ENCODE measurements around the gene ALPK3. TPM values are rescaled to one million over a fixed set of nuclear protein-coding genes. Genes with fewer than 3 reads are reported as not detected.

Gene ALPK3
- polyA plus RNA-seq, 1 donor from 2014 or later, result not detected

DNA sequence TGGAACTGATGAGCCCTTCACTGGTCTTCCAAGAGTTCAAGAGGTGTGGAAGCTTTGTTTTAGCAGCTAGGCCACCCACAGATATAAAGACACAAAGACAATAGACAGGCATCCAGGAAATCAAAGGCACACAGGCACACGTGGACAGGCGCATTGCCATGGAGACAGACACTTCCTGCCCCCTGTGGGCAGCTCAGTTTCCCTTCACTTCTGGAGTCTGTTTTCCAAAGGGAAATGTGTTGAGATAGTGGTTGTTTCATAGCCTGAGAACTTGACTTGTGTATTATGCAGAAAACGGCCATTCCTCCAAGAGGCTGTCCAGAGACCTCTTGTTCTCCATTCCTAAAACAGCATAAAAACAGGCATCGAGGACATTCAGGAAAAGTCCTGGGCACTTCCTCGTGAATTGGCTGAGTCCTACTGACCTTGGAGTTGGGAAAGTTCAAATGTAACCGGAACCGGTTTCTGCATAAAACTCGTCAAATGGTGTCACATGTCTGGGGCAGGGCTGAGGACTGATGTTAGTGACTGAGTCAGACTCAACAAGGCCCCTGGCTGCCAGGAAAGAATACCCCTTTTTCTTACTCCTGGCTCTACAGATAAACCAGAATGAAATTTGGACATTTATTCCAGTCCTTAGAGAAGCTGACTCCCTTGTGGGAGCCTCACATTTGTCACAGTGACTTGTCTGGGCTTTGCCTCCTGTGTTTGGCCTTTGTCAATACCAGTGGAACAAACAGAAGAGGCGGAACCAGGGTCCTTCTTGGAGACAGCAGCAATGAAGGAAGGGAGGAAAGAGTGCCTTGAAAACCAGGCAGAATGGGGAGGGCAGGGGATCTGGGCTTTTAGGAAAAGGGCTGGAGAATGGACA is 1.3 kb downstream of the ALPK3 start:
- H3K4me3 ChIP-seq (ENCODE audit: low read length), result no peak overlapping the region
- H4K20me1 ChIP-seq (ENCODE audit: insufficient read depth), result no peaks in the 10 kb centered on the region
- no peak overlapping the region for H3K9ac ChIP-seq (ENCODE audit: low read length)
- TF ChIP-seq, protein P1, sequence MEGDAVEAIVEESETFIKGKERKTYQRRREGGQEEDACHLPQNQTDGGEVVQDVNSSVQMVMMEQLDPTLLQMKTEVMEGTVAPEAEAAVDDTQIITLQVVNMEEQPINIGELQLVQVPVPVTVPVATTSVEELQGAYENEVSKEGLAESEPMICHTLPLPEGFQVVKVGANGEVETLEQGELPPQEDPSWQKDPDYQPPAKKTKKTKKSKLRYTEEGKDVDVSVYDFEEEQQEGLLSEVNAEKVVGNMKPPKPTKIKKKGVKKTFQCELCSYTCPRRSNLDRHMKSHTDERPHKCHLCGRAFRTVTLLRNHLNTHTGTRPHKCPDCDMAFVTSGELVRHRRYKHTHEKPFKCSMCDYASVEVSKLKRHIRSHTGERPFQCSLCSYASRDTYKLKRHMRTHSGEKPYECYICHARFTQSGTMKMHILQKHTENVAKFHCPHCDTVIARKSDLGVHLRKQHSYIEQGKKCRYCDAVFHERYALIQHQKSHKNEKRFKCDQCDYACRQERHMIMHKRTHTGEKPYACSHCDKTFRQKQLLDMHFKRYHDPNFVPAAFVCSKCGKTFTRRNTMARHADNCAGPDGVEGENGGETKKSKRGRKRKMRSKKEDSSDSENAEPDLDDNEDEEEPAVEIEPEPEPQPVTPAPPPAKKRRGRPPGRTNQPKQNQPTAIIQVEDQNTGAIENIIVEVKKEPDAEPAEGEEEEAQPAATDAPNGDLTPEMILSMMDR (IDR thresholded peaks at IDR 0.05; ENCODE audit: poor library complexity, severe bottlenecking), result no peak
- TF ChIP-seq SMC3 (conservative IDR thresholded peaks at IDR 0.05; ENCODE audit: poor library complexity), result no peak
- TF ChIP-seq, protein P2, sequence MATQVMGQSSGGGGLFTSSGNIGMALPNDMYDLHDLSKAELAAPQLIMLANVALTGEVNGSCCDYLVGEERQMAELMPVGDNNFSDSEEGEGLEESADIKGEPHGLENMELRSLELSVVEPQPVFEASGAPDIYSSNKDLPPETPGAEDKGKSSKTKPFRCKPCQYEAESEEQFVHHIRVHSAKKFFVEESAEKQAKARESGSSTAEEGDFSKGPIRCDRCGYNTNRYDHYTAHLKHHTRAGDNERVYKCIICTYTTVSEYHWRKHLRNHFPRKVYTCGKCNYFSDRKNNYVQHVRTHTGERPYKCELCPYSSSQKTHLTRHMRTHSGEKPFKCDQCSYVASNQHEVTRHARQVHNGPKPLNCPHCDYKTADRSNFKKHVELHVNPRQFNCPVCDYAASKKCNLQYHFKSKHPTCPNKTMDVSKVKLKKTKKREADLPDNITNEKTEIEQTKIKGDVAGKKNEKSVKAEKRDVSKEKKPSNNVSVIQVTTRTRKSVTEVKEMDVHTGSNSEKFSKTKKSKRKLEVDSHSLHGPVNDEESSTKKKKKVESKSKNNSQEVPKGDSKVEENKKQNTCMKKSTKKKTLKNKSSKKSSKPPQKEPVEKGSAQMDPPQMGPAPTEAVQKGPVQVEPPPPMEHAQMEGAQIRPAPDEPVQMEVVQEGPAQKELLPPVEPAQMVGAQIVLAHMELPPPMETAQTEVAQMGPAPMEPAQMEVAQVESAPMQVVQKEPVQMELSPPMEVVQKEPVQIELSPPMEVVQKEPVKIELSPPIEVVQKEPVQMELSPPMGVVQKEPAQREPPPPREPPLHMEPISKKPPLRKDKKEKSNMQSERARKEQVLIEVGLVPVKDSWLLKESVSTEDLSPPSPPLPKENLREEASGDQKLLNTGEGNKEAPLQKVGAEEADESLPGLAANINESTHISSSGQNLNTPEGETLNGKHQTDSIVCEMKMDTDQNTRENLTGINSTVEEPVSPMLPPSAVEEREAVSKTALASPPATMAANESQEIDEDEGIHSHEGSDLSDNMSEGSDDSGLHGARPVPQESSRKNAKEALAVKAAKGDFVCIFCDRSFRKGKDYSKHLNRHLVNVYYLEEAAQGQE (IDR thresholded peaks at IDR 0.05; ENCODE audit: borderline replicate concordance), result no peak
- no peak for TF ChIP-seq RAD21 (conservative IDR thresholded peaks at IDR 0.05)
- no peak for TF ChIP-seq MXI1 (conservative IDR thresholded peaks at IDR 0.05; ENCODE audit: poor library complexity, severe bottlenecking)
- TF ChIP-seq EZH2 (IDR thresholded peaks at IDR 0.05; ENCODE audit: borderline replicate concordance, insufficient read depth, low read length, poor library complexity, severe bottlenecking), result no peak
- no peak for TF ChIP-seq POLR2AphosphoS5 (IDR thresholded peaks at IDR 0.05)
- no peak for TF ChIP-seq EP300 (conservative IDR thresholded peaks at IDR 0.05; ENCODE audit: poor library complexity, severe bottlenecking)
- TF ChIP-seq TAF1 (IDR thresholded peaks at IDR 0.05; ENCODE audit: low read depth), result no peak
- no peaks in the 10 kb centered on the region for H3F3A ChIP-seq (ENCODE audit: insufficient read depth, low read length, poor library complexity, severe bottlenecking)
- H2AFZ ChIP-seq (ENCODE audit: low read depth, low read length), result no peak overlapping the region
- no peaks in the 10 kb centered on the region for H3K9me3 ChIP-seq (ENCODE audit: low read length)
- H3K9me2 ChIP-seq (ENCODE audit: insufficient read depth, low read length), result no peaks in the 10 kb centered on the region
- no peaks in the 10 kb centered on the region for H3K79me2 ChIP-seq (replicated peaks; ENCODE audit: insufficient read depth, low read length)
- no peaks in the 10 kb centered on the region for H3K27me3 ChIP-seq (ENCODE audit: insufficient read depth, low read depth, low read length)
- H3K4me2 ChIP-seq (ENCODE audit: low read length), result no peak overlapping the region
- H3K36me3 ChIP-seq (ENCODE audit: insufficient read depth, low read length), result no peaks in the 10 kb centered on the region
- no peak overlapping the region for H3K27ac ChIP-seq (ENCODE audit: low read length)

DNA sequence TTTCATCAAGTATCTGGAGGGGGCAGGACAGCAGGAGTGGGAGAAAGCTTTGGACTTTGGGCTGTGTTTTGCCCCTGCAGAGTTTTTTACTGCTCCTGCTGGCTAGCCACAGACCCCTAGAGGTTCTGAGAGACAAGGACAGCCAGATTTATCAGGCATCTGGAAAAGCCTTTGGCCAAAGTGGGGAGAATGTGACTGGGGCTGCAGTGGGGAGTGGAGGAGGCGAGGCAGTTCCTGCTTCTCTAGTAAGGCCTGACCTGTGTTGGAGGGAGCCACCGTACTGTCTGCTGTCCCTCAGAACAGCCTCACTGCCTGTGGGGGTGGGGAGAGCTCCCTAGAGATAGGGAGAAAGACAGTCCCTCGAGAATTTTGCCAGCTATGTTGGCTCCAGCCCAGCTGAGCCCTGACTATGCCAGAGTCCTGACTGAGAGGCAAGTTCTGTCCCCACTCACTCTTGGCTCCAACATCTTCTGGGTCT is 2.2 kb downstream of the ALPK3 start:
- Histone ChIP-seq H2AFZ (ENCODE audit: low read depth, low read length) (no peak overlapping the region), H3F3A (ENCODE audit: insufficient read depth, low read length, poor library complexity, severe bottlenecking) (no peaks in the 10 kb centered on the region), H3K27me3 (ENCODE audit: insufficient read depth, low read depth, low read length) (no peaks in the 10 kb centered on the region), H4K20me1 (ENCODE audit: insufficient read depth) (no peaks in the 10 kb centered on the region), H3K4me2 (ENCODE audit: low read length) (no peak overlapping the region), H3K9me2 (ENCODE audit: insufficient read depth, low read length) (no peaks in the 10 kb centered on the region), H3K9ac (ENCODE audit: low read length) (no peak overlapping the region), H3K4me3 (ENCODE audit: low read length) (no peak overlapping the region), H3K9me3 (ENCODE audit: low read length) (no peaks in the 10 kb centered on the region), H3K79me2 (replicated peaks; ENCODE audit: insufficient read depth, low read length) (no peaks in the 10 kb centered on the region), H3K27ac (ENCODE audit: low read length) (no peak overlapping the region), H3K36me3 (ENCODE audit: insufficient read depth, low read length) (no peaks in the 10 kb centered on the region)
- no peak for TF ChIP-seq MXI1 (conservative IDR thresholded peaks at IDR 0.05; ENCODE audit: poor library complexity, severe bottlenecking)
- no peak for TF ChIP-seq TAF1 (IDR thresholded peaks at IDR 0.05; ENCODE audit: low read depth)
- TF ChIP-seq SMC3 (conservative IDR thresholded peaks at IDR 0.05; ENCODE audit: poor library complexity), result no peak
- TF ChIP-seq, protein P1 (IDR thresholded peaks at IDR 0.05; ENCODE audit: poor library complexity, severe bottlenecking), result no peak
- TF ChIP-seq, protein P2 (IDR thresholded peaks at IDR 0.05; ENCODE audit: borderline replicate concordance), result no peak
- TF ChIP-seq RAD21 (conservative IDR thresholded peaks at IDR 0.05), result no peak
- no peak for TF ChIP-seq EP300 (conservative IDR thresholded peaks at IDR 0.05; ENCODE audit: poor library complexity, severe bottlenecking)
- no peak for TF ChIP-seq POLR2AphosphoS5 (IDR thresholded peaks at IDR 0.05)
- TF ChIP-seq EZH2 (IDR thresholded peaks at IDR 0.05; ENCODE audit: borderline replicate concordance, insufficient read depth, low read length, poor library complexity, severe bottlenecking), result no peak
